Ovary (tissue), 3 donors: ENCODE results near the gene TPM1.

ENCODE experiments used
- EP300 ChIP-seq: sonication (generic); formaldehyde crosslinking; IDR thresholded peaks from one replicate; pipeline ENCODE4 v1.6.1; 2017; ENCODE audit warnings: antibody characterized with exemption
- POLR2A ChIP-seq: fragments of 450-650 bp; IDR thresholded peaks from one replicate; pipeline ENCODE4 v1.6.1; 2017; ENCODE audit warnings: antibody characterized with exemption, mild to moderate bottlenecking, moderate library complexity
- TF ChIP-seq, protein P1 (sequence below), 3 donors: fragments of 450-650 bp in 2 of 3; fragments of 200-600 bp in 1 of 3; IDR thresholded peaks; one replicate each; pipeline versions ENCODE4 v1.5.1 to v1.8.0; 2016 to 2022; ENCODE audit warnings: antibody characterized with exemption in 3 of 3, mild to moderate bottlenecking in 1 of 3
- donor health status: DM: no; HTN: no; CAD: no.

GRCh38 chr15:63072809-63073277, 30.3 kb downstream of the TPM1 start:
- TF ChIP-seq POLR2A (no peak), EP300 (no peak)
- TF ChIP-seq, protein P1, sequence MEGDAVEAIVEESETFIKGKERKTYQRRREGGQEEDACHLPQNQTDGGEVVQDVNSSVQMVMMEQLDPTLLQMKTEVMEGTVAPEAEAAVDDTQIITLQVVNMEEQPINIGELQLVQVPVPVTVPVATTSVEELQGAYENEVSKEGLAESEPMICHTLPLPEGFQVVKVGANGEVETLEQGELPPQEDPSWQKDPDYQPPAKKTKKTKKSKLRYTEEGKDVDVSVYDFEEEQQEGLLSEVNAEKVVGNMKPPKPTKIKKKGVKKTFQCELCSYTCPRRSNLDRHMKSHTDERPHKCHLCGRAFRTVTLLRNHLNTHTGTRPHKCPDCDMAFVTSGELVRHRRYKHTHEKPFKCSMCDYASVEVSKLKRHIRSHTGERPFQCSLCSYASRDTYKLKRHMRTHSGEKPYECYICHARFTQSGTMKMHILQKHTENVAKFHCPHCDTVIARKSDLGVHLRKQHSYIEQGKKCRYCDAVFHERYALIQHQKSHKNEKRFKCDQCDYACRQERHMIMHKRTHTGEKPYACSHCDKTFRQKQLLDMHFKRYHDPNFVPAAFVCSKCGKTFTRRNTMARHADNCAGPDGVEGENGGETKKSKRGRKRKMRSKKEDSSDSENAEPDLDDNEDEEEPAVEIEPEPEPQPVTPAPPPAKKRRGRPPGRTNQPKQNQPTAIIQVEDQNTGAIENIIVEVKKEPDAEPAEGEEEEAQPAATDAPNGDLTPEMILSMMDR (IDR thresholded peaks at IDR 0.05) = no peak
